NCI-H146 treated with DMSO at 0.1 percent for 48 hours (cell line): ENCODE results near the gene SLC2A8.

Experiments
- DNase-seq: peaks from one replicate; lab custom pipeline; 2025; ENCODE audit not compliant: unreplicated experiment; lab: John Stamatoyannopoulos, UW

SLC2A8 gene

DNA sequence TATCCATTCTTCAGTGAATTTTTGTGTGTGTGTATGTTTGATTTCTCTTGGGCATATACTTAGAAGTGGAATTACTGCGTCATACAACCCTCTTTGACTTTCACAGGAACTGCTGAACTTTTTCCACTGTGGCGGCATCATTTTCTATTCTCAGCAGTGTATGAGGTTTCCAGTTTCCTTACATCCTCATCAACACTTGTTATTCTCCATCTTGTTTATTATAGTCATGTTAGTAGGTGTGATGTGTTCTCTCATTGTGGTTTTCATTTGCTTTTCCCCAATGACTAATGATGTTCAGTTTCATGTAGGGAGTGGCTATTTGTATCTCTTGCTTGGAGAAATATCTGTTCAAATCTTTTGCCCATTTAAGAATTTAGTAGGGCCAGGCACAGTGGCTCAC, 29.8 kb downstream of the SLC2A8 start:
- DNase-seq = no peak

DNA sequence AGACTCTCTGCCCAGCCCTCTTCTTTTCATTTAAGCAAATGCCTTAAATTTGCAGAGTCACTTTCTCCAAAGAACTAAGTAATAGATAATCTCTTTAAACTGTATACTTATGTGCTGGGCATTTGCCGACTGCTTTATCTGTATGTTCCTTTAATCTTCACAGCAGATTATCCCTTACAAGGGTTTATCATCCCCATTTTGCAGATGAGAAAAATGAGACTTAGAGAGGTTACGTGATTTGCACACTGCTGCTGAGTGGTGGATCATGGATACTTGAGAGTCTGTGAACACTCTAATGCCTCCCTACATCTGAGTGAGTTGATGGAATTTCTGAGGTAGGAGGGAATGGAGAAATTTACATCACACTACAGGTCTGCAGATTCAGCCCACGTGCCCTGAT, 31.4 kb downstream of the SLC2A8 start:
- no peak for DNase-seq

DNA sequence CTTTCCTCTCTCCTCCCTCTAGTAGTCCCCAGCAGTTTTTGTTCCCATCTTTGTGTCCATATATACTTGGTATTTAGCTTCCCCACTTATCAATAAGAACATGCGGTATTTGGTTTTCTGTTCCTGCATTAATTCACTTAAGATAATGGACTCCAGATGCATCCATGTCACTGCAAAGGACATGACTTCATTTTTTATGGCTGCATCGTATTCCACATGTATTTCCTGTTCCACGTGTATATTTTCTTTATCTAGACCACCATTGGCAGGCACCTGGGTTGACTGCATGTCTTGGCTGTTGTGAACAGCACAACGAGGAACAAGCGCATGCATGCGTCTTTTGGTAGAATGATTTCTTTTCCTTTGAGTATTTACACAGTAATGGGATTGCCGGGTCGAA, 33.4 kb downstream of the SLC2A8 start:
- DNase-seq = no peak

DNA sequence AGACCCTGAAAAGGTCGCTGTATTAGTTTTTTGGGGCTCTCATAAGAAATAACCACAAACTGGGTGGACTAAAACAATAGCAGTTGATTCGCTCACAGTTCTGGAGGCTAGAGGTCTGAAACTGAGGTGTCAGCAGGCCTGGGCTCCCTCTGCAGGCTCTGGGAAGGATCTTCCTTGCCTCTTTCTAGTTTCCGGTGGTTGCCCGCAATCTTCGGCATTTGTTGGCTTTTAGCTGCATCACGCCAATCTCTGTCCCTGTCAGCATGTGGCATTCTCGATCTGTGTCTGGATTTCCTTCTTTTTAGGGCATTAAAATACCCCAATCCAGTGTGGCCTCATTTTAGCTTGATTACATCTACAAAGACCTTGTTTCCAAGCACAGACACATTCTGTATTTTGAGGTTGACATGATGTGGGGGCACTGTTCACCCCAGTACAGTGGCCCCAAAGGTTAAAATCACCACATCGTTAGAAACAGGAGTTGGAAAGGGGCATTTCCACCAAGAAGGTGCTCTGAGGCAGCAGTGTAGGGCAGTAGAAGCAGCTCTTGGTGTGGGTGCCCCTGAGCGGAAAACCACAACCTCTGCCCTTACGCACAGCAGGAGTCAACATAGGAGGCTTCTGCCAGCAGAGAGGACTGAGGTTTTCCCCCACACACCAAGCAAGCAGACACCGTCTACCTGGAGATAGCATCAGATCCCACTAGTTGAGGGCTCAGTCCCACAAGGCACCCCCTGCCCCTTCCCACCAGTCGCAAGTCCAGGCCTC, 40.7 kb downstream of the SLC2A8 start:
- DNase-seq = no peak

DNA sequence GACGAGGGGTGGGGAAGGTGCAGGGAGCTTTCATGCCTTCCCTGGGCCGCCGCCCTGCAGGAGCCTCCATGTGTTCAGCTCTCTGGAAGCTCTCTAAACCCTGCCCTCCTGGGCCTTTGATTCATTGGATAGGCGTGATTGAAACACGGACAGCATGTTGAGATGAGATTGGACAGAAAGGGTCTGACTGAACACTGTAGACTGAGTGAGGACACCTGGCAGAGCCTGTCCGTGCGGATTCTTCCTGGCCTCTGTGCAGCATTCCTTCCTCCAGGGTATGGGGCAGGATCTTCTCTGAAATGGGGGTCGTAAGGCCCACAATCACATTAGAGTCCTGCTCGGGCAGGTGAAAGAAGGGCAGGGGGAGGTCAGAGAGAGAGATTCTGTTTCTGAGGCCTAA, 41.4 kb downstream of the SLC2A8 start:
- no peak for DNase-seq

DNA sequence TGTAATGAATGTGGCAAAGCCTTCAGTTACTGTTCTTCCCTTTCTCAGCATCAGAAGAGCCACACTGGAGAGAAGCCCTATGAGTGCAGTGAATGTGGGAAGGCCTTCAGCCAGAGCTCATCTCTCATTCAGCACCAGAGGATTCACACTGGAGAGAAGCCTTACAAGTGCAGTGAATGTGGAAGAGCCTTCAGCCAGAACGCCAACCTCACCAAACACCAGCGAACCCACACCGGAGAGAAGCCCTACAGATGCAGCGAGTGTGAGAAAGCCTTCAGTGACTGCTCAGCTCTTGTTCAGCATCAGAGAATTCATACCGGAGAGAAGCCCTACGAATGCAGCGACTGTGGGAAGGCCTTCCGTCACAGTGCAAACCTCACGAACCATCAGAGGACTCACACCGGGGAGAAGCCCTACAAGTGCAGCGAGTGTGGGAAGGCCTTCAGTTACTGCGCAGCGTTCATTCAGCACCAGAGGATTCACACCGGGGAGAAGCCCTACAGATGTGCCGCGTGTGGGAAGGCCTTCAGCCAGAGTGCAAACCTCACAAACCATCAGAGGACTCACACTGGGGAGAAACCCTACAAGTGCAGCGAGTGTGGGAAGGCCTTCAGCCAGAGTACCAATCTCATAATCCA, 47.4 kb downstream of the SLC2A8 start:
- no peak for DNase-seq

DNA sequence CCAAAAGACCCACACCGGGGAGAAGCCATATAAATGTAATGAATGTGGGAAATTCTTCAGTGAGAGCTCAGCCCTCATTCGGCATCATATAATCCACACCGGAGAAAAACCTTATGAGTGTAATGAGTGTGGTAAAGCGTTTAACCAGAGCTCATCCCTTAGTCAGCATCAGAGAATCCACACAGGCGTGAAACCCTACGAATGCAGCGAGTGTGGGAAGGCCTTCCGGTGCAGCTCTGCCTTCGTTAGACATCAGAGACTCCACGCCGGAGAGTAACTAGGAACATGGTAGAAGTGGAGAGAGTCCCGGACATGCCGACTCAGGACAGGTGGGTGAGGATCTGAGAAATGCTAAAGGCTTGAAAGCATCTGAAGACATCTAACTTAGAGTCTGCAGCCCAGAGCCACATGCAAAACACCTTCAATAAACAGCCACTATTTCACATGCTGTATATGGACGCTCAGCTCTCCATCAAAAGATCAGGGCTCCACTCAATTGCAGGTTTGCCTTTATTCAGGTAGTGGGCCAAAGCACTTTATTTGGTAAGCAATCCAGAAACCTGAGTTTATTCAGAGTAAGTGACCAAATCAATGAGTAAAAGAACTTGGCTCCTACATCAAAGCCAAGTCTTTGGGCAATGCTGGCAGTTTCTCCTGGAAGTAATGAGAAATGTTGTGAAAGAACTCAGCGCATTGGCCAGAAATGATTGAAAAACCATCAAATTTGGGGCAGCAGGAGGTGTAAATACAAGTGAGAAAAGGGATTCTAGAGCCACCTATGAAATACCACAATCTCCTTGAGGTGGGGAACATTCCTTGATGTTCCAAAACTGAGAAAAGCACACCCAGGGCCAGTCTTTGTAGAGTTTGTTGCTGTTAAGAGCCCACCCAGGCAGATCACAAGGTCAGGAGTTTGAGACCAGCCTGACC, 48.2 kb downstream of the SLC2A8 start:
- no peak for DNase-seq

DNA sequence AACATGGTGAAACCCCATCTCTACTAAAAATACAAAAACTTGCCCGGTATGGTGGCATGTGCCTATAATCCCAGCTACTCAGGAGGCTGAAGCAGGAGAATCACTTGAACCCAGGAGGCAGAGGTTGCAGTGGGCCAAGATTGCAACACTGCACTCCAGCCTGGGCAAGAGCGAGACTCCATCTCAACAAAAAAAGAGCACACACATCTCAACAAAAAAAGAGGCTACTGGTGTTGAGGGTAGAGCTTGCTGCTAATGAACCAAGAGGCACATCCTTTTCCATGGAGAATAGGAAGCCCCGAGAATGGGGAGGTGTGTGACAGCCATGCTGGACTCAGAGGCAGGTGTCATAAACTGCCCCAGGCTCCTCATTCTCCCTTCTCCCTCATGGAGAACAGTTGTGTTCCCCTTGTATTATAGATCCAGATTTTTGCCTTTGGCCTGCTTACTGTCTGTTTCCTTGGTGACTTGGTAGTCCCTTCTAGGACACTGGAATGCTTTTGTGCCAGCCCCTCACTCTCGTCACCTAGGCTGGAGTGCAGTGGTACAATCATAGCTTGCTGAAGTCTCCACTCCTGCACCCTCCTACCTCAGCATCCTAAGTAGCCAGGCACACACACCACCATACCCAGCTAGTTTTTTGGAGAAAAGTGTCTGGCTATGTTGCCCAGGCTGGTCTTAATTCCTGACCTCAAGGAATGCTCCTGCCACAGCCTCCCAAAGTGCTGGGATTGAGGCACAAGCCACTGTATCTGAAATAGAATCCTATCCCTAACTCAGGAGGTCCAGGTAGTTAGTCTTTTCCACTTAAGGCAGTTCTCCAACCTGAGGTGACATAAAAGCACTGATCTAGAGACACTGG, 49.1 kb downstream of the SLC2A8 start:
- no peak for DNase-seq

DNA sequence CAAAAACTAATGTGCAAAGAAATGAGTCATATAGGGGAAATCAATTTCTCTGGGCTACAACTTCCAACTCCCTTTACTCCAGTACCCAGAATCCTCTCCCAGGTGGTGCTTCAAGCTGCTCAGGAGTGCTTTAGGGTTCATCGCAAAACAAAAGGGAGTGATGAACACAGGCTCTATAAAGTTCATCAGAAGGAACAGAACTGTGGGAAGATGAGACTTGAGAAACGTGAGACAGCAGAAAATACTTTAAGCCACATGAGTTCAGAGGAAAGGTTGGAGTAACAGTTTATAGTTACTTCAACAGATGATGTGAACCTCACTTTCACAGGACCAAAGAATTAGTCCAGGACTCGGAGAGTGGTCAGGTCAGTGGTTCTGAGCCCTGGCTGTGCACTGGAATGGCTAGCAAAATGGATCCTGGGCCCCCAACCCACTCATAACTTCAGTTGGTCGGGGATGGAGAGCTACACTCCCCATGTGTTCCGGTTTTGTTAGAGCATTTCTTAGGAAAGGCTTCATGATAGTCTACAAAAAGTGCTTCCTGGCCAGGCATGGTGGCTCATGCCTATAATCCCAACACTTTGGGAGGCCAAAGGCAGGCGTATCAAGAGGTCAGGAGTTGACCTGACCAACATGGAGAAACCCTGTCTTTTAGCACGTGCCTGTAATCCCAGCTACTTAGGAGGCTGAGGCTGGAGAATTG, 49.9 kb downstream of the SLC2A8 start:
- DNase-seq = no peak

DNA sequence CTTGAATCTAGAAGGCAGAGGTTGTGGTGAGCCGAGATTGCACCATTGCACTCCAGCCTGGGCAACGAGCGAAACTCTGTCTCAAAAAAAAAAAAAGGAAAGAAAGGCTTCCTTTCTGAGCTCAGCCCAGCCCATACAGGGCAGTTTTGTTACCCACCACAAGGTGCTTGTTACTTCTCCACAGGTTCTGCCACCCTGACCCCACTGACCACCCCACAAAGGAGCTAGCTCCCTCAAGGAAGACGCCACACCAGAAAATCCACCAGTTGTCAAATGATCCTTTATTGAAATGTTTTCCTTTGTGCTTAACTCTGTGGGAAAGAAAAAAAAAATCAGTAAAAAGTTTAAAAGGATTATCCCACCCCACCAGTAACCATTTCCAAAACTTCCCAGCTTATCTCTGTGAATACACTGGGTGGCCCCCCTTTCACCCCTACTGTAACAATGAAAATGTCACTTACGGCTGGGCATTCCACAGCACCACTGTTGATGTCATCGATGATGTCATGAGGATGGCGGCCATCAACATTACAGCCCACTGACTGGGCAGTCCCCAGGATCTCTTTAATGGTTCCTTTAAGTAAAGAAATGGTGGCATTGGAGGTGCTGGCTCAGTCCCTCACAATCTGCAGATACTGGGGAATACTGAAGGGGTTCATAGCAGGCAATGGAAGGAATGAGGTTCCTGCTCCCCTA, 50.6 kb downstream of the SLC2A8 start:
- no peak for DNase-seq

DNA sequence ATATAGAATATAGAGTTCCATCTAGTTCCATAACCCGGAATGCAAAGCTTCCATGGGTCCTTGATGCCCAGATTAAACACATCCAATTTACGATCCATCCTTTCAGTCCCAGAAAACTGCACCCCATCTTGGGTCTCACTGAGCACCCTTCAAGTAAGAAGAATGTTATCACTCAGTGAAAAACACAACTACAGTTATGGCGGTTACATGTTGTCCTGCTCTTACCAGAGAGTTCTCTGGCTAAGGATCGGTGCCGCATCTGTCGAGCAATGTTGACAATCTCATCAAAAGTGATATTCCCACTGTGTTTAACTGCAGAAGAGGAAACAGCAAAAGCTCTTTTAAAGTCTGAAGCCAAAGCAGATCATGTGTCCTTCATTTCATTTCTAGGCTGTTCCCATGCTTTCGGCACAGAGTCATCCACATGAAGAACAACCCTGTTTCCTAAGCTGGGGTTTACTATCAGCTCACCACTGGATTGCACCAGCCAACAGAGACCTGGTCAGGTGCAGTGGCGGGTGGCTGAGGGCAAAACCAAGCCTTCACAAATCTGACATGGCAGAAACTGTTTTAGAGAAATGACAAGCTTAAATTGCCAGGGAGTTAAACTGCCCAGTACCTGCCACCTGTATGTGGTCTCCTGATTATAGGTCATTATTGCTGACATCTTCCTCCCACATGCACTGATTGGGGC, 51.3 kb downstream of the SLC2A8 start:
- no peak for DNase-seq

DNA sequence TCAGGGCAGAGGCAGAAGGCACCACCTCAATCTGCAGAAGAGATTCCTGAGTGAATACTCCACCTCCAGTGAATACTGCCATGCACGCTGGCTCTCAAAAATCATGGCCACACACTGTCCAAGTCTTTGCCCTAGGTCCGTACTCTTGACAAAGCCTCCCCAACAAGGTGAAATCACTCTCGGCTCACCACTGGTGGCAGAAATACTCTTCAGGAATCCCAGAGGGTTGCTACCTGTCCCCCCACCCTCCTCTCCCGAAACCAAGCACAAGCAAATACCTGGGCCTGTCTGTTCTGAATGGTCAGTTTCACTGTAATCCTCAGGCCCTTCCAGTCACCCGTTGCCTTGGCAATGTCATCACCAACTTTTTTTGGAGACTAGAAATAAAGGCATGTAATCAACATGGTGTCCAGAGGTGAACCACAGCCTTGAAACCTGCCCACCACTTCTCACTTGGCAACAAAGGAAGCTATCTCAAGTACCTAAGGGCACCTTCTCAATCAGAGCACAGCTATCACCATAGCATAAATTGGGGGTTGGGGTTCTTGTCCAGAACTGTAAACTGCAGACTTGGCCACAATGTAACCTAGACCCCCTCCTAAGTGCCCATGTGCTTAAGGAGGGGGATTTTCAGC, 52.5 kb downstream of the SLC2A8 start:
- DNase-seq = no peak

DNA sequence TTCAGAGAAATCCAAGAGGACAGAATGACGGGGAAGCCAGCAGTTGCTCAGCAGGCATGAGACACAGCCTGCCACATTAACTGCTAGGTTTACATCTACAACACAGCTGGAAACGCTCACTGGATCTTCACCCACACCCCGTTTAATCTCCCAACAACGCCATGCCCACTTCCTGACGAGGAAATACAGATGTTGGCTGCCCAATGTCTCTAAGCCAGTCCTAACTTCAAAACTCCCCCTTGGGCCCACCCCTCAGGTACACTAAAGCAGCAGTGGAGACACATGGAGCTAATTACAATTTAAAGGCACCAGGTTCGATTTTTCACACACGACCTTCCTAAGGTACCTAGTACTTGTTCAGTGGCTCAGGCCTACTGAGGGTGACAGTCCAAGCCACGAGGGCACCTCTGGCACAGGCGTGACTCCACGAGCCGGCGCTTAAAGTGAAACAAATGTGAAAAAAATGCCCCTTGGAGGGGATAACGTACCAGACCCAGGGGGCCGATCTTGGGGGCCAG, 53.3 kb downstream of the SLC2A8 start:
- no peak for DNase-seq

DNA sequence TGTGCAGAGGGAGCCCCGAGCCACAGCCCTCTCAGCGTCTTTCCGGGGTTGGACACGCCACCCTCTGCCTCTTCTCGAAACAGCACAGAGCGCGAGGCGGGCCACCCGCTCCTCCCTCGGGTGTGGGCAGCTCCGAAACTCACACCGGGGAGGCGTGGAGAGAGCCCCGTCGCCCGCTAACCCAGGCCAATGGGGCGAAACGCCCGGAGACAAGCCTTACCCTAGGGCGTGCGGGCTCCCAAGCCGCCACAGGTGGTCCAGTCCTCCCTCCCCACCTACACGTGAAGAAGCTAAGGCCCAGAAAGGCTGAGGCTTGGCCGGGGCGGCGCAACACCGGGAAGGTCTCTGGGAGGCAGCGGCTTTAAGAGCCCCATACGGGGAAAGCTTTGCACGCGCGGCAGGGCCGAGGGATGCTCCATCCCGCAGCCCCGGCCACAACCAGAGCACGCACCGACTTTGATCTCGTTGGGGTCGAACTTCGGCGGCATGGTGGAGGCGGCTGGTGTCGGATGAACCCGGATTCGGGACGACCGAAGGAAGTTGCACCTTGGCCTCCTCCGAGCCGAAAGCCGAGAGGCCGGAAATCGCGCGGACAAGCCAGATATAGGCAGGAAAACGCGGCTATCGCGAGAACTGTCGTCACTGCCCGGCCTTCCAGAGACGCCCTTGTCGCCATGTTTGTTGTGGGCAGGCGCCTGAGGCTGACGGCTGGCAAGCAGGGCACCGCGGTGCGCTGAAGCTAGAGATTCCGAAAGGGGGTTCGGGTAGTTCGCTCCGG, 54.0 kb downstream of the SLC2A8 start, which contains the start of the genes LRSAM1 and RPL12:
LRSAM1 (plus strand) TSS at position 681 of the 778 bp plus-strand sequence. CDS start 3,018 bp downstream, outside the sequence.
RPL12 (minus strand) TSS at position 577 of the 778 bp plus-strand sequence; CDS start at position 488, 89 bp downstream.
- DNase-seq = peak; percentile 73

DNA sequence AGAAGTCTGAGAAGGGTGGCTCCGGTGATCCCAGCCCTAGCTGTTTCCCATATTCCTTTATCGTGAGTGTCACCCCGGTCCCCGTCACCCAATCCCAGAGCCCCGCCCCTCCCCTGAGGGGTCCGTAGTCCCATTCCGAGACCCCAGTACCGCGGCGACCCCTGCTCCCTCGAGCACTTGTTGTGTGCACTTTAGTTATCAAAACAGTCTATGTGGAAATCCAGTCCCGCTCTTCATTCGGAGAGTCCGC, 54.6 kb downstream of the SLC2A8 start:
- DNase-seq = no peak

DNA sequence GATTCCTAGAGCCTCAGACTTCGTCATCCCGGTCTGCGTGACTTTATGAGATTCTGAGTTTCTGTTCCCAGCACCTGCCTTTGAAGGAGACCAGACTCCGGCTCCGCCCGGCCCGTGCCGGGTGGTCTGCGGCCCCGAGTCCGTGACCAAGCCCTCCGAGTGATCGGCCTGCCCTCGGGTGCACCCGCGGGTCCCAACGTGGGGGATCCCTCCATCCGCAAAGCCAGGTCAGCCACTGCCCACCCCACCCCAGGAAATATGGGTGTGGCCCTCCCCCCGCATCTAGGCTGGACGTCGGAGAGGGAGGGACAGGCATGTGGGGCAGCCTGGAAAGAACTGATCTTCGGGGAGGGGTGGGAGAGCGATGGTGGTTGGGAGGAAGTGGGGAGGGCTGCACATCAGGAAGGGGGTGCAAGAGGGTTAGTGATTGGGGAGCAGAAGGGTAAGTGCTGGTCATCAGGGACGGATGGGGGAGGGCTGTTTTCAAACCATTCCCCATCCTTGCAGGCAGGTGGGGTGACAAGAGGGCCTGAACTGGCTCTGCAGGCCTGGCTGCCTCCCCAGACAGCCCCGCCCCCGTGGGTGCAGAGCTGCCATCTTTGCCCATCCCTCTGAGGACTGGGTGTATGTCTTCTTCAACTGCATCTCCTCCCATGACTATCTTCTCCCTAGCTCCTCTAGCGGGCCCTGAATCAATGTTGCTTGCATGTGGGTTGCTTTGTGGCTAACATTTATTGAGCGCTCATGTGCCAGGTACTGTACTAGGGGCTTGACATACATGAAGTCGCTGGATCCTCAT, 55.1 kb downstream of the SLC2A8 start:
- DNase-seq = no peak

DNA sequence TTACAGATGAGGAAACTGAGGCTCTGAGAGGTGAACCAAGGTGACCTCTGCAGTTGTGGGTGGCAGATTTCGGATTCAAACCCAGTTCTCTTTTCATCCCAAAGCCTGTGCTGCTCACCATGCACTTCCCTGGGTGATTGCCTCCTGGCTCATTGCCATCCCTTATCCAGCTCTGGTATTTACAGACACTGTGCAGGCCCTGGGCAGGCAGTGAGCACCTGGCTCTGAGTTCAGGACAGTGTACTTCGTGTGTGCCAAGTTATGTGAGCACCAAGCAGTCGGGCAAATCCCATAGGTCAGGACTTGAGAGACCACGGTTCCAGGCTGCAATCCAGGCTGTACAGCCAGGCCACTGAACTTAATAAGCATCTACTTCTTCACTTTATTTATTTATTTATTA, 55.7 kb downstream of the SLC2A8 start:
- DNase-seq = no peak
